ENCODE results near the gene NSDHL.

Gene NSDHL

DNA sequence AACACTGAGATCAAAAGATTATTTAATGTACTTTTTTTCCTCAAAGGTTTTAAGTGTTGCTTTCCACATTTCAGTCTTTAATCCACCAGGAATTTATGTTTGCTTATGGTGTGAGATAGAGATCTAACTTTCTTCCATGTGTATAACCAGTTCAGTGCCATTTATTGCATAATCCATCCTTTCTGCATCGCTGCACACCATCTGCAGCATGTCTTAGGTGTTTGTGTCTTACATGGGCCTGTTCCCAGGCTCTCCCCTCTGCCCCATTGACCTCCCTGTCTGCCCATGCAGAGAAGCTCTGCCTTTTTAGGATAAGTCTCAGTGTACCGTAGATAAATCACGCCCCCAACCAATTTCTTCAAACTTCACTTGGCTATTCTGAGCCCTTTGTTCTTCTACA lies 30.3 kb downstream of the NSDHL start:
- TF ChIP-seq, protein P1, sequence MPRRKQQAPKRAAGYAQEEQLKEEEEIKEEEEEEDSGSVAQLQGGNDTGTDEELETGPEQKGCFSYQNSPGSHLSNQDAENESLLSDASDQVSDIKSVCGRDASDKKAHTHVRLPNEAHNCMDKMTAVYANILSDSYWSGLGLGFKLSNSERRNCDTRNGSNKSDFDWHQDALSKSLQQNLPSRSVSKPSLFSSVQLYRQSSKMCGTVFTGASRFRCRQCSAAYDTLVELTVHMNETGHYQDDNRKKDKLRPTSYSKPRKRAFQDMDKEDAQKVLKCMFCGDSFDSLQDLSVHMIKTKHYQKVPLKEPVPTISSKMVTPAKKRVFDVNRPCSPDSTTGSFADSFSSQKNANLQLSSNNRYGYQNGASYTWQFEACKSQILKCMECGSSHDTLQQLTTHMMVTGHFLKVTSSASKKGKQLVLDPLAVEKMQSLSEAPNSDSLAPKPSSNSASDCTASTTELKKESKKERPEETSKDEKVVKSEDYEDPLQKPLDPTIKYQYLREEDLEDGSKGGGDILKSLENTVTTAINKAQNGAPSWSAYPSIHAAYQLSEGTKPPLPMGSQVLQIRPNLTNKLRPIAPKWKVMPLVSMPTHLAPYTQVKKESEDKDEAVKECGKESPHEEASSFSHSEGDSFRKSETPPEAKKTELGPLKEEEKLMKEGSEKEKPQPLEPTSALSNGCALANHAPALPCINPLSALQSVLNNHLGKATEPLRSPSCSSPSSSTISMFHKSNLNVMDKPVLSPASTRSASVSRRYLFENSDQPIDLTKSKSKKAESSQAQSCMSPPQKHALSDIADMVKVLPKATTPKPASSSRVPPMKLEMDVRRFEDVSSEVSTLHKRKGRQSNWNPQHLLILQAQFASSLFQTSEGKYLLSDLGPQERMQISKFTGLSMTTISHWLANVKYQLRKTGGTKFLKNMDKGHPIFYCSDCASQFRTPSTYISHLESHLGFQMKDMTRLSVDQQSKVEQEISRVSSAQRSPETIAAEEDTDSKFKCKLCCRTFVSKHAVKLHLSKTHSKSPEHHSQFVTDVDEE (CRISPR knock-in tag; IDR thresholded peaks at IDR 0.05) = no peak
- TF ChIP-seq CSDC2 (CRISPR knock-in tag; IDR thresholded peaks at IDR 0.05) = no peak
- TF ChIP-seq, protein P2, sequence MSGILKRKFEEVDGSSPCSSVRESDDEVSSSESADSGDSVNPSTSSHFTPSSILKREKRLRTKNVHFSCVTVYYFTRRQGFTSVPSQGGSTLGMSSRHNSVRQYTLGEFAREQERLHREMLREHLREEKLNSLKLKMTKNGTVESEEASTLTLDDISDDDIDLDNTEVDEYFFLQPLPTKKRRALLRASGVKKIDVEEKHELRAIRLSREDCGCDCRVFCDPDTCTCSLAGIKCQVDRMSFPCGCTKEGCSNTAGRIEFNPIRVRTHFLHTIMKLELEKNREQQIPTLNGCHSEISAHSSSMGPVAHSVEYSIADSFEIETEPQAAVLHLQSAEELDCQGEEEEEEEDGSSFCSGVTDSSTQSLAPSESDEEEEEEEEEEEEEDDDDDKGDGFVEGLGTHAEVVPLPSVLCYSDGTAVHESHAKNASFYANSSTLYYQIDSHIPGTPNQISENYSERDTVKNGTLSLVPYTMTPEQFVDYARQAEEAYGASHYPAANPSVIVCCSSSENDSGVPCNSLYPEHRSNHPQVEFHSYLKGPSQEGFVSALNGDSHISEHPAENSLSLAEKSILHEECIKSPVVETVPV (CRISPR knock-in tag; IDR thresholded peaks at IDR 0.05) = no peak
- TF ChIP-seq ZNF8 (CRISPR knock-in tag; IDR thresholded peaks at IDR 0.05) = no peak
- no peak for TF ChIP-seq ZNF70 (CRISPR knock-in tag; IDR thresholded peaks at IDR 0.05)
- TF ChIP-seq ZFP3 (CRISPR knock-in tag; IDR thresholded peaks at IDR 0.05) = no peak
- TF ChIP-seq ISL1 (CRISPR knock-in tag; IDR thresholded peaks at IDR 0.05) = no peak
- no peak for TF ChIP-seq GLIS3 (CRISPR knock-in tag; IDR thresholded peaks at IDR 0.05)
- TF ChIP-seq ARNTL (CRISPR knock-in tag; IDR thresholded peaks at IDR 0.05; ENCODE audit: borderline replicate concordance, low read depth) = no peak
- no peak for TF ChIP-seq ESRRG (CRISPR knock-in tag; IDR thresholded peaks at IDR 0.05)
- TF ChIP-seq, protein P3, sequence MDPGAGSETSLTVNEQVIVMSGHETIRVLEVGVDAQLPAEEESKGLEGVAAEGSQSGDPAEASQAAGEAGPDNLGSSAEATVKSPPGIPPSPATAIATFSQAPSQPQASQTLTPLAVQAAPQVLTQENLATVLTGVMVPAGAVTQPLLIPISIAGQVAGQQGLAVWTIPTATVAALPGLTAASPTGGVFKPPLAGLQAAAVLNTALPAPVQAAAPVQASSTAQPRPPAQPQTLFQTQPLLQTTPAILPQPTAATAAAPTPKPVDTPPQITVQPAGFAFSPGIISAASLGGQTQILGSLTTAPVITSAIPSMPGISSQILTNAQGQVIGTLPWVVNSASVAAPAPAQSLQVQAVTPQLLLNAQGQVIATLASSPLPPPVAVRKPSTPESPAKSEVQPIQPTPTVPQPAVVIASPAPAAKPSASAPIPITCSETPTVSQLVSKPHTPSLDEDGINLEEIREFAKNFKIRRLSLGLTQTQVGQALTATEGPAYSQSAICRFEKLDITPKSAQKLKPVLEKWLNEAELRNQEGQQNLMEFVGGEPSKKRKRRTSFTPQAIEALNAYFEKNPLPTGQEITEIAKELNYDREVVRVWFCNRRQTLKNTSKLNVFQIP (CRISPR knock-in tag; IDR thresholded peaks at IDR 0.05; ENCODE audit: borderline replicate concordance, low read depth) = no peak
- no peak for TF ChIP-seq ZFP30 (CRISPR knock-in tag; IDR thresholded peaks at IDR 0.05)
- no peak for TF ChIP-seq TCF4 (CRISPR knock-in tag; IDR thresholded peaks at IDR 0.05; ENCODE audit: borderline replicate concordance)
- TF ChIP-seq ZC3H10 (CRISPR knock-in tag; IDR thresholded peaks at IDR 0.05) = no peak
- TF ChIP-seq OSR1 (CRISPR knock-in tag; IDR thresholded peaks at IDR 0.05) = no peak
- no peak for ATAC-seq

DNA sequence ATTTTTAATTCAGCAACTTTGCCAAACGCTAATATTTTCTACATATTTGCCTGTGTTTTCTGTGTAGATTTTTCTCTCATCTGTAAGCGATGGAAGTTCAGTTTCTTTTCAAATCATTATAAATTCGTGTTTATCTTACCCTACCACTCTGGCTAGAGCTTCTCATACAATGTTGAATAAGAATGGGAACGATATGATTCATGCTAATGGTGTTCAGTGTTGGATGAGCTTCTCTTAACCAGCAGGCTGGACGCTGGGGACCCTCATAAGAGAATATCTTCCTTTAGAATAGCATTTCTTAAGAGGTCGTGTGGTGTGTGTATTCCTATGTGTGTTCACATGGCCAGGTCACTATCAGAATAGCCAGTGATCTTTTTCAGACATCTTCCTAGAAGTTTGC lies 31.0 kb downstream of the NSDHL start:
- no peak for ATAC-seq
- TF ChIP-seq GLIS3 (CRISPR knock-in tag; IDR thresholded peaks at IDR 0.05) (no peak), ZFP30 (CRISPR knock-in tag; IDR thresholded peaks at IDR 0.05) (no peak), ZC3H10 (CRISPR knock-in tag; IDR thresholded peaks at IDR 0.05) (no peak), PPARA (CRISPR knock-in tag; IDR thresholded peaks at IDR 0.05; ENCODE audit: borderline replicate concordance) (no peak), OSR1 (CRISPR knock-in tag; IDR thresholded peaks at IDR 0.05) (no peak), BACH2 (CRISPR knock-in tag; IDR thresholded peaks at IDR 0.05; ENCODE audit: borderline replicate concordance) (no peak)
- TF ChIP-seq, protein P4, sequence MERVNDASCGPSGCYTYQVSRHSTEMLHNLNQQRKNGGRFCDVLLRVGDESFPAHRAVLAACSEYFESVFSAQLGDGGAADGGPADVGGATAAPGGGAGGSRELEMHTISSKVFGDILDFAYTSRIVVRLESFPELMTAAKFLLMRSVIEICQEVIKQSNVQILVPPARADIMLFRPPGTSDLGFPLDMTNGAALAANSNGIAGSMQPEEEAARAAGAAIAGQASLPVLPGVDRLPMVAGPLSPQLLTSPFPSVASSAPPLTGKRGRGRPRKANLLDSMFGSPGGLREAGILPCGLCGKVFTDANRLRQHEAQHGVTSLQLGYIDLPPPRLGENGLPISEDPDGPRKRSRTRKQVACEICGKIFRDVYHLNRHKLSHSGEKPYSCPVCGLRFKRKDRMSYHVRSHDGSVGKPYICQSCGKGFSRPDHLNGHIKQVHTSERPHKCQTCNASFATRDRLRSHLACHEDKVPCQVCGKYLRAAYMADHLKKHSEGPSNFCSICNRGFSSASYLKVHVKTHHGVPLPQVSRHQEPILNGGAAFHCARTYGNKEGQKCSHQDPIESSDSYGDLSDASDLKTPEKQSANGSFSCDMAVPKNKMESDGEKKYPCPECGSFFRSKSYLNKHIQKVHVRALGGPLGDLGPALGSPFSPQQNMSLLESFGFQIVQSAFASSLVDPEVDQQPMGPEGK (CRISPR knock-in tag; IDR thresholded peaks at IDR 0.05; ENCODE audit: borderline replicate concordance) = no peak

DNA sequence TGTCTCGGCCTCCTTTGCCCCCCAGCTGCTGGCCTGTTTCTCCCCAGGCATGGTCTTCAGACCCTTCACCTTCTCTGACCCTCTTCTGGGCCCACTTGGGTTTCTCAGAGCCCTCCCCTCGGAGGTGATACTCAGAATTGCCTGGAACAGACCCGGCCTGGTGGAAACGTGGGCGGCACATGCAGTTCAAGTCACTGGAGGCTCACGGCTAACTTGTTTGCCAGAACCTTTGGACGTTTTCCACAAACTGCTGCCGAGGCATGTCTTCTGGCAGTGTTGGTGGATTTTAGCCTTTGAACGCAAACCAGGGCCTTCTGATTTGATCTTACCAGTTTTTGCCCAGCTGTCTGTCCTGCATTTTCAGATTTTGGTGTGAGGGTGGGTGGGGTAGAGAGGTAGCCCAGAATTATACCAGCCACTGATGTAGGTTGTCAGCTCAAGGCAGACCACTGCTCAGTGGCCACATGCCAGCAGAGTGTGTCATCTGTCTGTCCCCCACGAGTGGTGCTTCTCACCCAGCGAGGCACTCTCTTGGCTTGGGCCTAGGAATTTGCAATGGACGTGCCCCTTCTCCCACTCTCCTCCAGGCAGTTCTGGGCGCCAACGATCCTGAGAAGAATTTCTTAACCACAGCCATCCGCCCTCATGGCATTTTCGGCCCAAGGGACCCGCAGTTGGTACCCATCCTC lies 34.5 kb downstream of the NSDHL start:
- no peak for ATAC-seq
- TF ChIP-seq ARNTL (CRISPR knock-in tag; IDR thresholded peaks at IDR 0.05; ENCODE audit: borderline replicate concordance, low read depth) (no peak), ESRRG (CRISPR knock-in tag; IDR thresholded peaks at IDR 0.05) (no peak), SNAI2 (CRISPR knock-in tag; IDR thresholded peaks at IDR 0.05) (no peak), BACH2 (CRISPR knock-in tag; IDR thresholded peaks at IDR 0.05; ENCODE audit: borderline replicate concordance) (no peak), TOX (CRISPR knock-in tag; IDR thresholded peaks at IDR 0.05; ENCODE audit: borderline replicate concordance) (no peak), ZNF70 (CRISPR knock-in tag; IDR thresholded peaks at IDR 0.05) (no peak), OSR1 (CRISPR knock-in tag; IDR thresholded peaks at IDR 0.05) (no peak), ZFP3 (CRISPR knock-in tag; IDR thresholded peaks at IDR 0.05) (no peak), ZNF8 (CRISPR knock-in tag; IDR thresholded peaks at IDR 0.05) (no peak), ZFP30 (CRISPR knock-in tag; IDR thresholded peaks at IDR 0.05) (no peak), ZNF565 (CRISPR knock-in tag; conservative IDR thresholded peaks at IDR 0.05; ENCODE audit: low read depth) (no peak), RARB (CRISPR knock-in tag; IDR thresholded peaks at IDR 0.05) (no peak), GLIS3 (CRISPR knock-in tag; IDR thresholded peaks at IDR 0.05) (no peak), CSDC2 (CRISPR knock-in tag; IDR thresholded peaks at IDR 0.05) (no peak), TCF4 (CRISPR knock-in tag; IDR thresholded peaks at IDR 0.05; ENCODE audit: borderline replicate concordance) (no peak)
- TF ChIP-seq, protein P3 (CRISPR knock-in tag; IDR thresholded peaks at IDR 0.05; ENCODE audit: borderline replicate concordance, low read depth) = no peak
- TF ChIP-seq, protein P2 (CRISPR knock-in tag; IDR thresholded peaks at IDR 0.05) = no peak
- TF ChIP-seq, protein P1 (CRISPR knock-in tag; IDR thresholded peaks at IDR 0.05) = no peak

Measured in SK-N-SH treated with all-trans-retinoic acid at 6 μM for 48 hours (cell line).